HG02840 (cell line): ENCODE results near the gene KIRREL3.

ENCODE experiments used
- ATAC-seq: cut with Tn5 transposase; IDR thresholded peaks from one replicate; pipeline ENCODE4 v1.9.1; 2021; ENCODE audit warnings: mild to moderate bottlenecking, moderate library complexity, moderate number of reproducible peaks; ENCODE audit not compliant: unreplicated experiment, low FRiP score

Gene KIRREL3

GRCh38 chr11:126722956-126723664 lies 277.5 kb downstream of the KIRREL3 start:
- ATAC-seq = no peak

- ATAC-seq = no peak
Observed at GRCh38 chr11:126722006-126722736, 278.4 kb downstream of the KIRREL3 start.

GRCh38 chr11:126720539-126721235 lies 279.9 kb downstream of the KIRREL3 start:
- ATAC-seq = no peak

GRCh38 chr11:126719740-126720139 lies 280.8 kb downstream of the KIRREL3 start:
- ATAC-seq = no peak

- no peak for ATAC-seq
Observed at GRCh38 chr11:126718276-126718675, 282.3 kb downstream of the KIRREL3 start.

GRCh38 chr11:126716456-126717083 lies 284.0 kb downstream of the KIRREL3 start:
- no peak for ATAC-seq

GRCh38 chr11:126713806-126714205 lies 286.8 kb downstream of the KIRREL3 start:
- ATAC-seq = no peak

- ATAC-seq = no peak
Observed at GRCh38 chr11:126711977-126712625, 288.5 kb downstream of the KIRREL3 start.

GRCh38 chr11:126710804-126711399 lies 289.7 kb downstream of the KIRREL3 start:
- ATAC-seq = no peak

GRCh38 chr11:126707498-126707897 lies 293.1 kb downstream of the KIRREL3 start:
- ATAC-seq = no peak

GRCh38 chr11:126704096-126704495 lies 296.5 kb downstream of the KIRREL3 start:
- no peak for ATAC-seq

GRCh38 chr11:126703662-126704061 lies 296.9 kb downstream of the KIRREL3 start:
- ATAC-seq = no peak

GRCh38 chr11:126702987-126703386 lies 297.6 kb downstream of the KIRREL3 start:
- ATAC-seq = no peak

GRCh38 chr11:126702165-126702720 lies 298.3 kb downstream of the KIRREL3 start:
- ATAC-seq = no peak

- ATAC-seq = no peak
Observed at GRCh38 chr11:126701520-126701897, 299.1 kb downstream of the KIRREL3 start.

GRCh38 chr11:126700768-126701519 lies 299.6 kb downstream of the KIRREL3 start:
- no peak for ATAC-seq

GRCh38 chr11:126698576-126698975 lies 302.0 kb downstream of the KIRREL3 start:
- ATAC-seq = no peak

GRCh38 chr11:126697936-126698335 lies 302.6 kb downstream of the KIRREL3 start:
- no peak for ATAC-seq

GRCh38 chr11:126696982-126697381 lies 303.6 kb downstream of the KIRREL3 start:
- ATAC-seq = no peak
